HG03469 (cell line): Measurements from ENCODE around the gene TAB2.

ENCODE experiments used
- ATAC-seq: cut with Tn5 transposase; IDR thresholded peaks from one replicate; pipeline ENCODE4 v1.9.1; 2021; ENCODE audit warnings: mild to moderate bottlenecking, moderate library complexity, moderate number of reproducible peaks; ENCODE audit not compliant: unreplicated experiment

TAB2 gene, protein sequence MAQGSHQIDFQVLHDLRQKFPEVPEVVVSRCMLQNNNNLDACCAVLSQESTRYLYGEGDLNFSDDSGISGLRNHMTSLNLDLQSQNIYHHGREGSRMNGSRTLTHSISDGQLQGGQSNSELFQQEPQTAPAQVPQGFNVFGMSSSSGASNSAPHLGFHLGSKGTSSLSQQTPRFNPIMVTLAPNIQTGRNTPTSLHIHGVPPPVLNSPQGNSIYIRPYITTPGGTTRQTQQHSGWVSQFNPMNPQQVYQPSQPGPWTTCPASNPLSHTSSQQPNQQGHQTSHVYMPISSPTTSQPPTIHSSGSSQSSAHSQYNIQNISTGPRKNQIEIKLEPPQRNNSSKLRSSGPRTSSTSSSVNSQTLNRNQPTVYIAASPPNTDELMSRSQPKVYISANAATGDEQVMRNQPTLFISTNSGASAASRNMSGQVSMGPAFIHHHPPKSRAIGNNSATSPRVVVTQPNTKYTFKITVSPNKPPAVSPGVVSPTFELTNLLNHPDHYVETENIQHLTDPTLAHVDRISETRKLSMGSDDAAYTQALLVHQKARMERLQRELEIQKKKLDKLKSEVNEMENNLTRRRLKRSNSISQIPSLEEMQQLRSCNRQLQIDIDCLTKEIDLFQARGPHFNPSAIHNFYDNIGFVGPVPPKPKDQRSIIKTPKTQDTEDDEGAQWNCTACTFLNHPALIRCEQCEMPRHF

DNA sequence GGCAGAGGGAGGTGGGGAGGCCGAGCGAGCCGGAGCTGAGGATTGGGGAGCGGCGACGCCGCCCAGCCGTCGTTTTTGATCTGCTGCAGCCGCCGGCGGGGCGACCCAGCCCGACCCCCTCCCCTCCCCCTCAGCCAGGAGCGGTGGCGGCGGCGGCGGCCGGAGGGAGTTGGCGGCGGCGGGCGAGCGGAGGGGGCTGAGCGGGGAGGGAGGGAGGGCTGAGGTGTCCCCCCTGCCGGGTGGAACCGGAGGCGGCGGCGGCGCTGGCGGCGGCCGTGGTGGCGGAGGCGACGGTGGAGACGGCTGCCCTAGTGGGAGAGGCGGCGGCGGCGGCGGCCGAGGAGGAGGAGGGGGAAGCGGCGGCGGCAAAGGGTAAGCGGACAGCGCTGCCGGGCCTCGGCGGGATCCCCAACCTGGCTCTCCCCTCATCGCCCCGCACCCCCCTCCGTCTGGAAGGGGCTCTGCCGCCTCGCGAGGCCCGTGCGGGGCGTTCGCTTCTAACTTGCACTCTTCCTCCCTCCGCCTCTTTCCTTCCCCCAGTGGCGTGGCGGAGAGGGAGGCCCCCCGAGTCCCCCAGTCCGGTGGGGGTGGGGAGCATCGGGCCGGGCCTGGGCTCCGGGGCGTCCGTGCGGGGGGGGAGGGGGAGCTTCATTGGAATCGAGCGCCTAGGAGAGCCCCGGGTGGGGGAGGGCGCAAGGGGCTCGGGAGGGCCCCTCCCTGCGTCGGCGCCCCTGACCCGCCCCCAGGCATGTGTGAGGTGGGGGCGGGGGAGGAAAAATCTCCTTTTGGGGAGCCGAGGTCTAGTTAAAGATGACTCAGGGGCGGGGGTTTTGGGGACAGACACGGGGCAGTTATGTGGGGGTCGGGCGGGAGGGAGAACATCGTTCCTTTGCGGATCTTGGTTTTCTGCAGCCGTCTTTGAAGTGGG is at the start of gene TAB2:
Gene TAB2, plus strand, starts transcription at position 69 of the 928 bp plus-strand sequence. CDS start 52,286 bp downstream, outside the sequence.
- peak; percentile 4 for ATAC-seq

DNA sequence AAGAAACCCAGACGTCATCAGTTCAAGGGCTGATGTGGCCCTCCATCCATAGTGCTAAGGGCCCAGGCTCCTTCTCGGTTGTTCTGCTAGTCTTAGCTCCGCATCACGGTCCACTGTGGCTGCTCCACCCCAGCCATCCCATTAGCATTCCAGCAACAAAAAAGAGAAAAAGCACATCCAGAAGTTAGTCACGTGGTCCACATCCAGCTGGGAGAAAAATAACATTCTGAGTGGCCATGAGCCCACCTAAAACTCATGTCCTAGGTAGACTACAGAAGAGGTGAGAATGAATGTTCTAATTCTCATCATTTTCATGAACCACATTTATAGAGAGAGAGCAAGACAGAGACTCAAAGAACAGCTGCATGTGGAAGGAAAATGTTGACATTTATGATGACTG is 49.4 kb upstream of the TAB2 start:
- ATAC-seq = no peak

GRCh38 chr6:149268768-149269167 is 48.7 kb upstream of the TAB2 start:
- ATAC-seq = no peak

- no peak for ATAC-seq
These were observed 46.9 kb upstream of the TAB2 start for GRCh38 chr6:149270616-149271015.

DNA sequence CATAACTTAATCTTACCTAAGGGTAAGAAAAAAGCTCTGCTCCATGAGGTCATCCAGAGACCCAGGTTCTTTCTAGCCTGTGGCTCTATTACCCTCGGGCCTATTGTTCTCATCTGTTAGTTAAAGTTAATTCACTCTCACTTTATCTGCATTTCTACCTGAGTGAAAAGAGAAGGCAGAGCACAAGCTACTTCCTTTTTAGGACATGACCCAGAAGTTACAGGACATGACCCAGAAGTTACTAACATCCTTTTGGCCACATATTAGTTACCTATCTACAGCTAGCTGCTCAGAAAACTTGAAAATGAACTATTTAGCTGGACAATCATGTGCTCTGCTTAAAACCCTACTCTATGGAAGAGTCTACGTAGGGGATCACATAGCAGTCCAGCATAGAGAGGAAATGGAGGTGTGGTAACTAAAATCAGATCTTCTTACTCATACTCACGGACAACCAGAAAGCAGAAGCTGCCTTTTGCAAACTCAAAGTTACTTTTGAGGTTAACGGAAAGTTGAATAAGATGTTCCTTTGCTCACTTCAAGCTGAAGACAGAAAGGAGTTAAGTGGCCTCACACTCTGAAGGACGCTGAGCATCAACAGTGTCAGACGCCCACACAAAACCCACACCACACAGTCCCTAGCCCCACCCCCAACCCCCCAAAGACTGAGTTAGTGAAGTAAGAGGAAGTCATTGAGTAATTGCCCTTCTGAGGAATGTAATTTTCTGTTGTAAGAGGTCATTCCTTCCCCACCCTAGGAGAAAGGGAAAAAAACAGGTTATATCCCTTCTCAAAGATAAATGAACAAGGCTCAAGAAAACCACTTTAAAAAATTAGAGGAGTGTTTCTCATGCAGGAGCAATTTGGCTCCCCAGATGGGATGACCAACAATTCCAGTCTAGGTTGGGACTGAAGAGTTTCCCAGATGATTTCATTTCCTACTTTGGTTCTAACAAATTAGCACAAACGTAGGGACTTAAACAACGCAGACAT is 45.9 kb upstream of the TAB2 start:
- ATAC-seq = peak; percentile 65

GRCh38 chr6:149273318-149273717 is 44.2 kb upstream of the TAB2 start:
- no peak for ATAC-seq

DNA sequence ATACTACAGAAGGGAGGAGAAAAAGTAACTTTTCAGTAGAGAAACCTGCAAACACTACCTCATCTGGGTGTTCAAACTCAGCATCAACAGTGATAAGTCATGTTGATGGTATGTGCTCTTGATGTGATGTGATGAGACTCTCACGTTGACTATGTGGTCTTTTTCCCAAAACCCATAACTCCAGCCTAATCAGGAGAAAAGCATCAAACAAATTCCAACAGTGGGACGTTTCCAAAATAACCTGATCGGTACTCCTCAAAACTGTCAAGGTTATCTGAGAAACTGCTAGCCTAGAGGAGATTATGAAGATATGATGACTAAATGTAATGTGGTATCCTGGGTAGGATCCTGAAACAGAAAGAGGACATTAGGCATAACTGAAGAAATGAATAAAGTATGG is 41.9 kb upstream of the TAB2 start:
- no peak for ATAC-seq

- ATAC-seq = no peak
These were observed 39.9 kb upstream of the TAB2 start for GRCh38 chr6:149277621-149278020.

DNA sequence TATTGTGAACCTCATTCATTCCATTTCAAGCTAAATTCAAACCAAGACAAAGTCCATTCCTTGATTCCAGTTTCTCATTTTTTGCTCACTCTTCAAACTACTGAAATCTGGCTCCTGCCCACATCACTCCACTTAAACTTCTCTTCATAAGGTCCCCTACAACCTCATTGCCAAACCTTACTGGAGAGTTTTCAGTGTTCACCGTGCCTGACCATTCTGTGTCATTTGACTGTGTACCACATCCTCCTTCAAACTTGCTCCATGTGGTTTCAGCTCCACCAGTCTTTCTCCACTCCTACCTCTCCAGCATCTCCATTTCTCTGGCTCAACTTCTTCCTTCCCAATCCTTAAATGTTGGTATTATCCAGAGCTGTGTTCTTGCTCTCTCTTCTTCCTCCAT is 38.5 kb upstream of the TAB2 start:
- no peak for ATAC-seq

GRCh38 chr6:149284904-149285303 is 32.6 kb upstream of the TAB2 start:
- ATAC-seq = no peak

DNA sequence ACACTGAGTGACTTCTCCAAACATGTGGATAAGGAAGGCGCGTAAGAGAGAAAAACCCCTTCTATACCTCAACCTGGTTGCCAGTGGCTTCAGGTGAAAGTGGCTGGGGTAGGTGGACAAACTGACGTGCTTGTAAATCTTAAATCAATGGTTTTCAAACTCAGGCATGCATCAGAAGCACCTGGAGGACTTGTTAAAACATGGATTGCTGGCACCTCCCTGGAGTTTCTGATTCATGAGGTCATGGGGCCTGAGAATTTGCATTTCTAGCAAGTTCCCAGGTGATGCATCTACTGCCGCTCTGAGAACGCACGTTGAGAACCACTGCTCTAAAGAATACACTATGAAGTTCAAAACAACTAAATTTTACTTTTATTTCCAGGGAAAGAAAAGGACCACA is 31.9 kb upstream of the TAB2 start:
- no peak for ATAC-seq

GRCh38 chr6:149286905-149287304 is 30.6 kb upstream of the TAB2 start:
- no peak for ATAC-seq

GRCh38 chr6:149289192-149289781 is 28.2 kb upstream of the TAB2 start:
- ATAC-seq = no peak

- no peak for ATAC-seq
These were observed 27.5 kb upstream of the TAB2 start for GRCh38 chr6:149289966-149290365.

DNA sequence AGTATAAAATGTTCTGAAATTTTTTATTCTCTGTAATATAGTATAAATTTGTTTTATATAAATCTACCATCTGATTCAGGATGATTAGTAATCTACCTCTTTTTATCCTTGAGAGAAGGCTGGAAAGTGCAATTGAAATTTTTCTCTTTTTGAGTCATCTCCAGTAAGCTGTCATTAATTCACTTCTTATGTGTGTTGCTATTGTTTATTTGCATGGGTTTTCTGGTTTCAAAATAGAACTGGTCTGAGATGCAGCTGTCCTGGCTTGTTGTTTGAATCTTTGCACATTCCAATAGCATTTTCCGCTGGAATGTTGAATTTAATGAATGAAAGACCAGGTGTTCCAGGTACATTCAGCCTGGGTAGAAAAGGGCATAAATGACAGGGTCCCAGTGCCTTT is 24.3 kb upstream of the TAB2 start:
- ATAC-seq = no peak

GRCh38 chr6:149300563-149300962 is 16.9 kb upstream of the TAB2 start:
- ATAC-seq = no peak

- no peak for ATAC-seq
These were observed 14.8 kb upstream of the TAB2 start for GRCh38 chr6:149302723-149303122.

- ATAC-seq = no peak
These were observed 14.0 kb upstream of the TAB2 start for GRCh38 chr6:149303468-149303867.

DNA sequence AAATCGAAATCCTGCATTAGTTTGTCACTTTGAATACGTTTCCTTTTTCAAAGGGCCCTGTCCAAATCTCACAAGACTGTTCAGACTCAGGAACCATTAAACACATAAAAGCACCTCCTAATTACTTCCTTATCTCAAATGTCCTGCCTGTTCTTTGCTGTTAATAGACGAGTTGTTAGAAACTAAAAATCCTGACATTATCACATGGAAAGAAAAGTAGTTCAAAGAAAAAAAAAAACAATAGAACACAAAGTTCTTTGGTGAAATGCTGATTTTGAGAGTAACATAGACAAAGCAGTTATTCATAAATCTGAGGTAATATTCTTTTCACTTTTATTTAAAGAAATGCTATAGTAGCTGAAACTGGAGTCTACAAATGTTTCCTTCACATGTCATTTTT is 12.1 kb upstream of the TAB2 start:
- no peak for ATAC-seq

- no peak for ATAC-seq
These were observed 10.5 kb upstream of the TAB2 start for GRCh38 chr6:149306967-149307366.
